AG04450 (cell line): ENCODE measurements around the gene TRAF7. TPM values are rescaled to one million over a fixed set of nuclear protein-coding genes. Genes with fewer than 3 reads are reported as not detected.

Experiments used
- CTCF ChIA-PET: fragments of 300-600, 350-600 bp; formaldehyde crosslinking; extraction: SDS; loops from one replicate; lab custom pipeline; 2022; ENCODE audit warnings: antibody characterized with exemption, inconsistent platforms; lab: Charles Lee
- POLR2A ChIA-PET: fragments of 350-600 bp; formaldehyde crosslinking; extraction: SDS; loops from one replicate; lab custom pipeline; 2021; ENCODE audit warnings: antibody characterized with exemption, inconsistent platforms; lab: Yijun Ruan, JAX
- DNase-seq: peaks from one replicate; pipeline ENCODE4 v3.0.0-alpha.2; 2011; ENCODE audit warnings: low read depth, low spot score
- H3K27ac ChIP-seq: one replicate; pipeline ENCODE4 v1.5.1; 2012; ENCODE audit warnings: low read depth, low read length, control low read depth
- H3K27me3 ChIP-seq: one replicate; pipeline ENCODE4 v1.6.0; 2012; ENCODE audit warnings: low read length; ENCODE audit not compliant: control insufficient read depth, insufficient read depth
- H3K4me3 ChIP-seq: 2 replicates; pipeline ENCODE4 v1.5.1; 2011; ENCODE audit warnings: mild to moderate bottlenecking, low read depth, low read length, control low read depth
- H3K9me3 ChIP-seq: 2 replicates; pipeline ENCODE4 v1.5.1; 2012; ENCODE audit warnings: low read length; ENCODE audit not compliant: control insufficient read depth, insufficient read depth
- CTCF ChIP-seq: IDR thresholded peaks from 2 replicates; pipeline ENCODE4 v1.5.1; 2011; ENCODE audit warnings: low read depth, low read length, control low read depth, inconsistent platforms
- polyA plus RNA-seq: library from polyadenylated mRNA; depleted of rRNA; stranded (reverse); fragments of >200 nt; gene quantifications from 2 replicates; pipeline ENCODE4 v1.2.3, GENCODE V29; 2011

Gene TRAF7
- polyA plus RNA-seq, 1 experiment: 35.2 TPM

- TF ChIP-seq CTCF: no peak
- Histone ChIP-seq H3K4me3 (peak overlapping the region; percentile 15), H3K27me3 (no peaks in the 10 kb centered on the region), H3K27ac (peak overlapping the region; percentile 57), H3K9me3 (no peaks in the 10 kb centered on the region; the same call in 1 of the 2 replicates)
- no peak for DNase-seq
- ChIA-PET POLR2A (interaction anchor here (1.1 kb wide), 1 partner anchor 187 kb away, joined by 4 read pairs; the partner anchor contains the start of gene RPS2), CTCF (interaction anchor here (5.2 kb wide), 1 partner anchor 11 kb away, joined by 21 read pairs; no protein-coding TSS in a partner anchor)
These were observed 4.1 kb upstream of the TRAF7 start for GRCh38 chr16:2151188-2152091.

GRCh38 chr16:2152695-2153506, 2.7 kb upstream of the TRAF7 start:
- no peaks in the 10 kb centered on the region; the same call in 1 of the 2 replicates for H3K9me3 ChIP-seq
- H3K27ac ChIP-seq: peak overlapping the region; percentile 65
- DNase-seq: no peak
- ChIA-PET CTCF (interaction anchor here (0.9 to 5.2 kb wide), 6 partner anchors 13 to 224 kb away, joined by 3 to 21 read pairs (median 4); no protein-coding TSS in a partner anchor), POLR2A (interaction anchor here (0.6 to 1.8 kb wide), 4 partner anchors 61 to 188 kb away, joined by 3 to 6 read pairs (median 4); partner anchors contain the start of genes PGP and RPS2)
- TF ChIP-seq CTCF: no peak
- peak overlapping the region; percentile 99 for H3K4me3 ChIP-seq
- no peaks in the 10 kb centered on the region for H3K27me3 ChIP-seq

GRCh38 chr16:2154533-2155090, 970 bp upstream of the TRAF7 start:
- no peak for TF ChIP-seq CTCF
- POLR2A ChIA-PET: interaction anchor here (0.7 to 2.3 kb wide), 30 partner anchors 8 to 372 kb away, joined by 3 to 34 read pairs (median 10); partner anchors contain the start of genes CASKIN1, ECI1, MLST8 and NTHL1
- no peaks in the 10 kb centered on the region for H3K27me3 ChIP-seq
- CTCF ChIA-PET: interaction anchor here (1.0 to 5.2 kb wide), 4 partner anchors 12 to 150 kb away, joined by 3 to 21 read pairs (median 6); no protein-coding TSS in a partner anchor
- DNase-seq: no peak
- peak overlapping the region; percentile 73 for H3K27ac ChIP-seq
- peak overlapping the region; percentile 99 for H3K4me3 ChIP-seq
- no peaks in the 10 kb centered on the region; the same call in 1 of the 2 replicates for H3K9me3 ChIP-seq

GRCh38 chr16:2155977-2156848, 631 bp downstream of the TRAF7 start:
- peak overlapping the region; percentile 52 for H3K27ac ChIP-seq
- no peaks in the 10 kb centered on the region; the same call in 1 of the 2 replicates for H3K9me3 ChIP-seq
- no peak for DNase-seq
- CTCF ChIA-PET: interaction anchor here (1.0 to 1.3 kb wide), 3 partner anchors 10 to 152 kb away, joined by 3 to 7 read pairs (median 4); no protein-coding TSS in a partner anchor
- POLR2A ChIA-PET: interaction anchor here (0.6 to 2.3 kb wide), 61 partner anchors 7 to 374 kb away, joined by 3 to 34 read pairs (median 5); partner anchors contain the start of genes CASKIN1, DNASE1L2, ECI1 and GFER
- peak overlapping the region; percentile 90 for H3K4me3 ChIP-seq
- TF ChIP-seq CTCF: peak; percentile 4; the same call in 1 of the 2 replicates
- no peaks in the 10 kb centered on the region for H3K27me3 ChIP-seq
